IMR-90 (cell line): ENCODE measurements around the gene DAAM2. TPM values are rescaled to one million over a fixed set of nuclear protein-coding genes. Genes with fewer than 3 reads are reported as not detected.
A peak's percentile ranks its signal among the peaks of the same experiment; 100 is the strongest.

Source experiments
- ATAC-seq: fragments of 200-7000 bp; cut with Tn5 transposase; 2 replicates; pipeline ENCODE4 v1.9.1; 2020; ENCODE audit warnings: low read depth, mild to moderate bottlenecking, moderate library complexity
- BruUV-seq: library from RNA; stranded (reverse); fragments of 400-500 nt; replicated peaks from 2 replicates; lab custom pipeline; 2021; lab: Mats Ljungman, UMichigan
- CTCF ChIA-PET: fragments of 300-600 bp; formaldehyde crosslinking; extraction: SDS; loops from one replicate; lab custom pipeline; 2021; ENCODE audit warnings: antibody characterized with exemption; lab: Yijun Ruan, JAX
- POLR2A ChIA-PET: fragments of 300-600 bp; sonication (Branson Sonifier 250); formaldehyde crosslinking; loops from one replicate; lab custom pipeline; 2022; ENCODE audit warnings: antibody characterized with exemption; ENCODE audit not compliant: unreplicated experiment; lab: Charles Lee
- DNase-seq: peaks from one replicate; pipeline ENCODE4 v3.0.0; 2013
- H2AFZ ChIP-seq: replicated peaks from 2 replicates; pipeline ENCODE3; 2013; ENCODE audit warnings: low read length, mild to moderate bottlenecking; ENCODE audit not compliant: poor library complexity
- H2AK5ac ChIP-seq: 2 replicates; pipeline ENCODE4 v1.6.1; 2013; ENCODE audit warnings: low read depth, low read length, inconsistent platforms
- H2AK9ac ChIP-seq: replicated peaks from 2 replicates; pipeline ENCODE3; 2013; ENCODE audit warnings: mild to moderate bottlenecking, low read depth, low read length, moderate library complexity; ENCODE audit not compliant: poor library complexity
- H2BK120ac ChIP-seq: 2 replicates; pipeline ENCODE4 v1.6.1; 2013; ENCODE audit warnings: low read depth, low read length, inconsistent platforms
- H2BK15ac ChIP-seq: 3 replicates; pipeline ENCODE4 v1.6.1; 2013; ENCODE audit warnings: low read depth, low read length, inconsistent platforms
- H2BK20ac ChIP-seq: 2 replicates; pipeline ENCODE4 v1.6.1; 2013; ENCODE audit warnings: low read depth, mild to moderate bottlenecking, inconsistent platforms, low read length, moderate library complexity
- H2BK5ac ChIP-seq: 2 replicates; pipeline ENCODE4 v1.6.1; 2013; ENCODE audit warnings: mild to moderate bottlenecking, low read depth, low read length, inconsistent platforms; ENCODE audit not compliant: poor library complexity, severe bottlenecking
- H3K14ac ChIP-seq: replicated peaks from 2 replicates; pipeline ENCODE4 v1.6.1; 2013; ENCODE audit warnings: low read depth, low read length, inconsistent platforms
- H3K18ac ChIP-seq: 2 replicates; pipeline ENCODE4 v1.6.1; 2013; ENCODE audit warnings: low read depth, low read length, control low read depth
- H3K23ac ChIP-seq: 2 replicates; pipeline ENCODE4 v1.6.1; 2013; ENCODE audit warnings: low read depth, low read length, inconsistent platforms
- H3K27ac ChIP-seq: 2 replicates; pipeline ENCODE4 v1.5.1; 2013; ENCODE audit warnings: mild to moderate bottlenecking, control low read depth, low read length; ENCODE audit not compliant: insufficient read depth
- H3K27me3 ChIP-seq: 2 replicates; pipeline ENCODE4 v1.6.1; 2013; ENCODE audit warnings: low read length; ENCODE audit not compliant: control insufficient read depth, insufficient read depth
- H3K36me3 ChIP-seq: 2 replicates; pipeline ENCODE4 v1.6.1; 2013; ENCODE audit warnings: low read length, mixed read lengths; ENCODE audit not compliant: control insufficient read depth, insufficient read depth
- H3K4ac ChIP-seq: 2 replicates; pipeline ENCODE4 v1.6.1; 2013; ENCODE audit warnings: low read depth, low read length, inconsistent platforms
- H3K4me1 ChIP-seq: 2 replicates; pipeline ENCODE4 v1.6.1; 2013; ENCODE audit warnings: low read length, mixed read lengths; ENCODE audit not compliant: control insufficient read depth, insufficient read depth
- H3K4me2 ChIP-seq: 2 replicates; pipeline ENCODE4 v1.6.1; 2013; ENCODE audit warnings: low read depth, mild to moderate bottlenecking, control low read depth, low read length, moderate library complexity
- H3K4me3 ChIP-seq: 2 replicates; pipeline ENCODE4 v1.5.1; 2013; ENCODE audit warnings: low read depth, mild to moderate bottlenecking, control low read depth, low read length, moderate library complexity; ENCODE audit not compliant: insufficient read depth
- H3K56ac ChIP-seq: 2 replicates; pipeline ENCODE4 v1.6.1; 2013; ENCODE audit warnings: low read length, inconsistent platforms; ENCODE audit not compliant: insufficient read depth; ENCODE audit errors: extremely low read depth
- H3K79me1 ChIP-seq, 2 experiments: 2 replicates each; pipeline ENCODE4 v1.6.1; 2013; ENCODE audit warnings: low read length in 2 of 2, inconsistent platforms in 1 of 2, low read depth in 1 of 2
- H3K9ac ChIP-seq: 2 replicates; pipeline ENCODE4 v1.6.1; 2013; ENCODE audit warnings: low read depth, low read length, control low read depth
- H3K9me1 ChIP-seq: 2 replicates; pipeline ENCODE4 v1.6.1; 2013; ENCODE audit warnings: low read length, inconsistent platforms; ENCODE audit not compliant: insufficient read depth
- H3K9me3 ChIP-seq: 2 replicates; pipeline ENCODE4 v1.6.1; 2013; ENCODE audit warnings: low read length; ENCODE audit not compliant: control insufficient read depth, insufficient read depth
- H4K20me1 ChIP-seq: 2 replicates; pipeline ENCODE4 v1.6.1; 2013; ENCODE audit warnings: low read length, inconsistent platforms; ENCODE audit not compliant: insufficient read depth
- H4K5ac ChIP-seq: 2 replicates; pipeline ENCODE4 v1.6.1; 2013; ENCODE audit warnings: mild to moderate bottlenecking, low read depth, low read length, control low read depth
- H4K8ac ChIP-seq, 2 experiments: 2 replicates each; pipeline ENCODE4 v1.6.1; 2013; ENCODE audit warnings: low read depth in 2 of 2, low read length in 2 of 2, control low read depth in 1 of 2, inconsistent platforms in 1 of 2
- H4K91ac ChIP-seq: 2 replicates; pipeline ENCODE4 v1.6.1; 2013; ENCODE audit warnings: low read depth, low read length, inconsistent platforms; ENCODE audit not compliant: insufficient read depth
- BHLHE40 ChIP-seq: fragments of 150-350 bp; IDR thresholded peaks from 2 replicates; pipeline ENCODE4 v1.6.1; 2016; ENCODE audit warnings: mild to moderate bottlenecking, low read depth, low read length
- CEBPB ChIP-seq: IDR thresholded peaks from 2 replicates; pipeline ENCODE4 v1.6.1; 2012; ENCODE audit warnings: low read depth, low read length, improper control_type of control experiment
- CHD1 ChIP-seq: IDR thresholded peaks from 2 replicates; pipeline ENCODE4 v1.6.1; 2012; ENCODE audit warnings: low read depth, low read length, improper control_type of control experiment
- FOS ChIP-seq: fragments of 150-350 bp; IDR thresholded peaks from 2 replicates; pipeline ENCODE4 v1.6.1; 2016; ENCODE audit warnings: low read depth, low read length
- MAFK ChIP-seq: IDR thresholded peaks from 2 replicates; pipeline ENCODE4 v1.6.1; 2012; ENCODE audit warnings: low read depth, low read length, improper control_type of control experiment
- MAZ ChIP-seq: IDR thresholded peaks from 2 replicates; pipeline ENCODE4 v1.6.1; 2012; ENCODE audit warnings: low read depth, mild to moderate bottlenecking, low read length, improper control_type of control experiment, moderate library complexity, borderline replicate concordance
- MXI1 ChIP-seq: IDR thresholded peaks from 2 replicates; pipeline ENCODE4 v1.6.1; 2012; ENCODE audit warnings: low read depth, mild to moderate bottlenecking, low read length, moderate library complexity, borderline replicate concordance
- NFE2L2 ChIP-seq: fragments of 150-350 bp; IDR thresholded peaks from 2 replicates; pipeline ENCODE4 v1.6.1; 2016; ENCODE audit warnings: low read depth, mild to moderate bottlenecking, low read length
- POLR2A ChIP-seq: IDR thresholded peaks from 2 replicates; pipeline ENCODE4 v1.6.1; 2012; ENCODE audit warnings: mild to moderate bottlenecking, low read depth, low read length
- RAD21 ChIP-seq: IDR thresholded peaks from 2 replicates; pipeline ENCODE4 v1.6.1; 2012; ENCODE audit warnings: low read length, improper control_type of control experiment
- RCOR1 ChIP-seq: IDR thresholded peaks from 2 replicates; pipeline ENCODE4 v1.6.1; 2012; ENCODE audit warnings: mild to moderate bottlenecking, low read length, improper control_type of control experiment; ENCODE audit not compliant: insufficient replicate concordance
- RFX5 ChIP-seq: IDR thresholded peaks from 2 replicates; pipeline ENCODE4 v1.8.0; 2012; ENCODE audit warnings: low read depth, mild to moderate bottlenecking, low read length, moderate library complexity
- SMC3 ChIP-seq: fragments of 150-350 bp; IDR thresholded peaks from 2 replicates; pipeline ENCODE4 v1.6.1; 2016; ENCODE audit warnings: low read depth, mild to moderate bottlenecking, antibody characterized with exemption, low read length, moderate library complexity
- WGBS, 2 experiments: methylation state at CpG; one replicate each; pipeline versions ENCODE4 v1.1.5 to v1.1.7; 2013; ENCODE audit warnings: missing lambda C conversion rate in 2 of 2; ENCODE audit not compliant: insufficient read length in 1 of 2; ENCODE audit errors: extremely low coverage in 2 of 2; 5-methylcytosine and 5-hydroxymethylcytosine counted together
- dilution Hi-C: fragments of 300-500 bp; cut with HindIII; formaldehyde crosslinking; loops from one replicate; pipeline ENCODE4 v1.14.3; 2018; ENCODE audit warnings: low sequenced_read_pairs; ENCODE audit not compliant: unreplicated experiment
- in situ Hi-C: fragments of 300-500 bp; cut with MboI; formaldehyde crosslinking; loops from 3 replicates; pipeline ENCODE4 v1.14.3; 2019; ENCODE audit warnings: low sequenced_read_pairs, inconsistent platforms, mixed read lengths
- intact Hi-C: fragments of 100-400 bp; cut with micrococcal nuclease; formaldehyde crosslinking; loops from 2 replicates; pipeline ENCODE4 v1.10.0; 2022
- polyA plus RNA-seq, 3 experiments: library from polyadenylated mRNA; depleted of rRNA; stranded (reverse); fragments of >200 nt; gene quantifications; 2 replicates each; pipeline ENCODE4 v1.2.3, GENCODE V29; 2012; ENCODE audit warnings: low replicate concordance in 1 of 3
- total RNA-seq: library from RNA; depleted of rRNA; stranded (reverse); fragments of >200 nt; gene quantifications from 2 replicates; pipeline ENCODE4 v1.2.3, GENCODE V29; 2012
- TF ChIP-seq, protein P1 (sequence below): fragments of 150-350 bp; IDR thresholded peaks from 2 replicates; pipeline ENCODE4 v1.6.1; 2016; ENCODE audit warnings: low read depth, mild to moderate bottlenecking, low read length, moderate library complexity, borderline replicate concordance
- TF ChIP-seq, protein P2 (sequence below): conservative IDR thresholded peaks from 2 replicates; pipeline ENCODE4 v1.5.1; 2012; ENCODE audit warnings: mild to moderate bottlenecking, low read depth, low read length, improper control_type of control experiment
- TF ChIP-seq, protein P3 (sequence below): fragments of 150-350 bp; IDR thresholded peaks from 2 replicates; pipeline ENCODE4 v1.6.1; 2017; ENCODE audit warnings: mild to moderate bottlenecking, antibody characterized with exemption, low read length, low read depth

Gene DAAM2
- total and polyA plus RNA-seq, 2 of the 4 experiments (the other 2 are of a cell fraction) = 11.2 to 12.9 TPM

DNA sequence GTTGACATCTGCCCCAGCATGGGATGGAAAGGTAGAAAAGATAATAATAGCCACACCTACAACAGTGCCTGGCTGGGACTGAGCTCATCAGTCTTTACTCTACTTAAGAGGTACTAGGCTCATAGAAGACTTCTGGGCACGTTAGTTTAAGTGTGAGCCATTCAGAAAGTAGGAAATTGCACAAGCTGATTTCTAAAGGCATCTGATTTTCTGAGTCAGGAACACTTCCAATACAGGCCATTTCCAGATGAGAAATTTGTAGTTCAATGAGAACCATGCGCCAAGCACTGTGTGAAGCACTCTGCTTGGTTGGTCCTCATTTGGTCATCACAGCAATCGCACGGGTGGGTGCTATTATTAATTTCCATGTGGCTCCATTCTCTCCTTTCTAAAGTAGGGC lies 99.8 kb downstream of the DAAM2 start:
- ChIA-PET CTCF (interaction anchor here (1.2 to 1.4 kb wide), 2 partner anchors 27 to 100 kb away, joined by 3 to 9 read pairs; partner anchors contain the start of gene DAAM2), POLR2A (no interaction called here)
- Histone ChIP-seq H3K79me1 (0 out of 4 replicates have a peak, but pooled peaks cover 0 to 5% of the 10 kb centered on the region in 2 experiments), H3K14ac (0 out of 2 replicates have a peak overlapping the region, but pooled peaks have one; percentile 21), H2BK15ac (0 out of 3 replicates have a peak overlapping the region, but pooled peaks have one; percentile 25), H3K18ac (peak overlapping the region; percentile 14; the same call in 1 of the 2 replicates), H2AFZ (peak overlapping the region; percentile 76), H2AK5ac (peak overlapping the region; percentile 94), H2AK9ac (peak overlapping the region; percentile 51), H3K23ac (no peak overlapping the region), H3K36me3 (peaks cover 1% of the 10 kb centered on the region; the same call in 1 of the 2 replicates), H3K4me2 (no peak overlapping the region), H4K8ac (peak overlapping the region in 1 of 2 experiments; percentile 49; a peak in 1 of 4 replicates), H3K9me1 (0 out of 2 replicates have a peak, but pooled peaks cover 7% of the 10 kb centered on the region), H3K4me3 (no peak overlapping the region), H2BK120ac (peak overlapping the region; percentile 70), H3K4me1 (peaks cover 18% of the 10 kb centered on the region), H4K5ac (peak overlapping the region; percentile 13; the same call in 1 of the 2 replicates), H3K9ac (no peak overlapping the region), H3K9me3 (no peaks in the 10 kb centered on the region), H2BK20ac (peak overlapping the region; percentile 57), H3K56ac (no peak overlapping the region), H4K20me1 (no peaks in the 10 kb centered on the region), H3K27me3 (no peaks in the 10 kb centered on the region), H2BK5ac (no peak overlapping the region), H4K91ac (peak overlapping the region; percentile 65), H3K27ac (no peak overlapping the region), H3K4ac (peak overlapping the region; percentile 51; the same call in 1 of the 2 replicates)
- in situ Hi-C loops = no loop called here
- no TSS peak for BruUV-seq
- DNase-seq = peak; percentile 19
- intact Hi-C loops = loop anchor here (1.0 to 10.0 kb wide), 8 partner anchors 27 to 545 kb away; partner anchors contain the start of gene KIF6
- no CpG with 5 or more reads among the region's 4 CpGs for WGBS, 2 experiments
- dilution Hi-C loops = no loop called here
- no peak for ATAC-seq
- TF ChIP-seq, protein P1, sequence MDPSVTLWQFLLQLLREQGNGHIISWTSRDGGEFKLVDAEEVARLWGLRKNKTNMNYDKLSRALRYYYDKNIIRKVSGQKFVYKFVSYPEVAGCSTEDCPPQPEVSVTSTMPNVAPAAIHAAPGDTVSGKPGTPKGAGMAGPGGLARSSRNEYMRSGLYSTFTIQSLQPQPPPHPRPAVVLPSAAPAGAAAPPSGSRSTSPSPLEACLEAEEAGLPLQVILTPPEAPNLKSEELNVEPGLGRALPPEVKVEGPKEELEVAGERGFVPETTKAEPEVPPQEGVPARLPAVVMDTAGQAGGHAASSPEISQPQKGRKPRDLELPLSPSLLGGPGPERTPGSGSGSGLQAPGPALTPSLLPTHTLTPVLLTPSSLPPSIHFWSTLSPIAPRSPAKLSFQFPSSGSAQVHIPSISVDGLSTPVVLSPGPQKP = no peak
- TF ChIP-seq, protein P2, sequence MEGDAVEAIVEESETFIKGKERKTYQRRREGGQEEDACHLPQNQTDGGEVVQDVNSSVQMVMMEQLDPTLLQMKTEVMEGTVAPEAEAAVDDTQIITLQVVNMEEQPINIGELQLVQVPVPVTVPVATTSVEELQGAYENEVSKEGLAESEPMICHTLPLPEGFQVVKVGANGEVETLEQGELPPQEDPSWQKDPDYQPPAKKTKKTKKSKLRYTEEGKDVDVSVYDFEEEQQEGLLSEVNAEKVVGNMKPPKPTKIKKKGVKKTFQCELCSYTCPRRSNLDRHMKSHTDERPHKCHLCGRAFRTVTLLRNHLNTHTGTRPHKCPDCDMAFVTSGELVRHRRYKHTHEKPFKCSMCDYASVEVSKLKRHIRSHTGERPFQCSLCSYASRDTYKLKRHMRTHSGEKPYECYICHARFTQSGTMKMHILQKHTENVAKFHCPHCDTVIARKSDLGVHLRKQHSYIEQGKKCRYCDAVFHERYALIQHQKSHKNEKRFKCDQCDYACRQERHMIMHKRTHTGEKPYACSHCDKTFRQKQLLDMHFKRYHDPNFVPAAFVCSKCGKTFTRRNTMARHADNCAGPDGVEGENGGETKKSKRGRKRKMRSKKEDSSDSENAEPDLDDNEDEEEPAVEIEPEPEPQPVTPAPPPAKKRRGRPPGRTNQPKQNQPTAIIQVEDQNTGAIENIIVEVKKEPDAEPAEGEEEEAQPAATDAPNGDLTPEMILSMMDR = no peak
- TF ChIP-seq MXI1 = no peak
- no peak for TF ChIP-seq MAFK
- TF ChIP-seq SMC3 = no peak
- TF ChIP-seq BHLHE40 = no peak
- TF ChIP-seq RAD21 = no peak
- no peak for TF ChIP-seq FOS
- no peak for TF ChIP-seq RFX5
- TF ChIP-seq POLR2A = no peak
- TF ChIP-seq MAZ = no peak
- no peak for TF ChIP-seq CEBPB
- TF ChIP-seq CHD1 = no peak
- TF ChIP-seq, protein P3, sequence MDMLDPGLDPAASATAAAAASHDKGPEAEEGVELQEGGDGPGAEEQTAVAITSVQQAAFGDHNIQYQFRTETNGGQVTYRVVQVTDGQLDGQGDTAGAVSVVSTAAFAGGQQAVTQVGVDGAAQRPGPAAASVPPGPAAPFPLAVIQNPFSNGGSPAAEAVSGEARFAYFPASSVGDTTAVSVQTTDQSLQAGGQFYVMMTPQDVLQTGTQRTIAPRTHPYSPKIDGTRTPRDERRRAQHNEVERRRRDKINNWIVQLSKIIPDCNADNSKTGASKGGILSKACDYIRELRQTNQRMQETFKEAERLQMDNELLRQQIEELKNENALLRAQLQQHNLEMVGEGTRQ = no peak
- no peak for TF ChIP-seq RCOR1
- TF ChIP-seq NFE2L2 = no peak
